Activated naive CD8-positive, alpha-beta T cell treated with anti-CD3 and anti-CD28 coated beads, Interleukin-2, amount 50 U/mL, for 24 hours (primary cell): ENCODE measurements around the gene LARP4B.

Experiments
- ATAC-seq: fragments of 150-1000 bp; cut with Tn5 transposase; one replicate; pipeline ENCODE4 v1.10.0; 2021
- DNase-seq: peaks from one replicate; pipeline ENCODE4 v3.0.0; 2021
- H3K27ac Mint-ChIP-seq: one replicate; pipeline ENCODE4 v1.8.0; 2021; ENCODE audit warnings: mild to moderate bottlenecking, mixed read lengths
- H3K27me3 Mint-ChIP-seq: one replicate; pipeline ENCODE4 v1.8.0; 2021; ENCODE audit warnings: mixed read lengths
- H3K36me3 Mint-ChIP-seq: one replicate; pipeline ENCODE4 v1.8.0; 2021; ENCODE audit warnings: low read depth, mixed read lengths
- H3K4me1 Mint-ChIP-seq: one replicate; pipeline ENCODE4 v1.8.0; 2021; ENCODE audit warnings: mixed read lengths
- H3K4me3 Mint-ChIP-seq: one replicate; pipeline ENCODE4 v1.8.0; 2021; ENCODE audit warnings: mild to moderate bottlenecking, moderate library complexity, mixed read lengths
- H3K9me3 Mint-ChIP-seq: one replicate; pipeline ENCODE4 v1.8.0; 2021; ENCODE audit warnings: mixed read lengths

The LARP4B gene

GRCh38 chr10:785089-785860, 146.2 kb downstream of the LARP4B start:
- Mint-ChIP-seq H3K36me3 (no peaks in the 10 kb centered on the region), H3K4me3 (no peak overlapping the region), H3K27ac (no peak overlapping the region), H3K27me3 (peaks cover 10% of the 10 kb centered on the region), H3K4me1 (no peaks in the 10 kb centered on the region), H3K9me3 (no peaks in the 10 kb centered on the region)
- ATAC-seq (peak; percentile 2), DNase-seq (no peak)

DNA sequence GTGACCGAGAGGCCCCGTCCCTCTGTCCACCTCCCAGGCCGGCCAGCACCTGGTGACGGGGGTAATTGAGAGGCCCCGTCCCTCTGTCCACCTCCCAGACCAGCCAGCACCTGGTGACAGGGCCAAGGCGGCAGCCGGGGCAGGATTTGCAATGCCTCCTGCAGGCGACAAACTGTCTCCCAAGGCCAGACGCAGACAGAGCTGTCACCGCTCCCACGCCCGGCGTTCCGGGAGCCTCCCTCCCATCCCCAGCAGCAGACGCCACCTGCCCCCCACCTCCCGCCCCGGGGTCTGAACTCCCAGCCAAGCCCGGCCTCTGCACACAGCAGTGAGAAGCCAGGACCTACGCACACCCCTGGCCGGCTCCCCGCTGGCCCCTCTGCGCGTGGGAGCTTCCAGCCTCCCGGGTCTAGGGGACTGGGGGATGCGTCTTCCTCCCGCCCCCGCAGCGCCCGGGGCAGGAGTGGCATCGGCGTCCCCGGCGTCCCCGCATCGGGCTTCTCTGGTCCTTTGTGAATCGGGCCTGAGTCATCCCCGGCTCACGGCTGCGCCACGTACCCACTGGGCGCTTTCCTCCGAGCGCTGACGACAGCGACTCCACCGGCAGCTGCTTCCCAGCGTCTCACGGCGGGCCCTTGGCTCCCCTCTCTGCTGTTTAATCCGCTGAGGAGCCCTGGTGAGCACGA, 147.0 kb downstream of the LARP4B start:
- ATAC-seq (peak; percentile 88), DNase-seq (peak; percentile 72)
- peaks cover 10% of the 10 kb centered on the region for H3K27me3 Mint-ChIP-seq

GRCh38 chr10:782751-783648, 148.5 kb downstream of the LARP4B start:
- Mint-ChIP-seq H3K4me1 (no peaks in the 10 kb centered on the region), H3K9me3 (no peaks in the 10 kb centered on the region), H3K36me3 (no peaks in the 10 kb centered on the region), H3K27ac (no peak overlapping the region), H3K27me3 (peaks cover 10% of the 10 kb centered on the region), H3K4me3 (no peak overlapping the region)
- ATAC-seq (no peak), DNase-seq (no peak)

More for the DNA sequence above, 147.0 kb downstream of the LARP4B start:
- Mint-ChIP-seq H3K9me3 (no peaks in the 10 kb centered on the region), H3K4me3 (no peak overlapping the region), H3K27ac (no peak overlapping the region), H3K36me3 (no peaks in the 10 kb centered on the region), H3K4me1 (no peaks in the 10 kb centered on the region)

GRCh38 chr10:780536-781524, 150.7 kb downstream of the LARP4B start:
- Mint-ChIP-seq H3K4me3 (no peak overlapping the region), H3K27ac (no peak overlapping the region), H3K4me1 (no peaks in the 10 kb centered on the region), H3K27me3 (peaks cover 3% of the 10 kb centered on the region), H3K36me3 (no peaks in the 10 kb centered on the region), H3K9me3 (no peaks in the 10 kb centered on the region)
- ATAC-seq: no peak
- no peak for DNase-seq

- no peaks in the 10 kb centered on the region for H3K9me3 Mint-ChIP-seq
- no peaks in the 10 kb centered on the region for H3K36me3 Mint-ChIP-seq
- H3K27ac Mint-ChIP-seq: no peak overlapping the region
- DNase-seq (no peak), ATAC-seq (peak; percentile 13)
- no peaks in the 10 kb centered on the region for H3K27me3 Mint-ChIP-seq
- no peak overlapping the region for H3K4me3 Mint-ChIP-seq
- no peaks in the 10 kb centered on the region for H3K4me1 Mint-ChIP-seq
Observed at GRCh38 chr10:778626-779330, 152.7 kb downstream of the LARP4B start.

DNA sequence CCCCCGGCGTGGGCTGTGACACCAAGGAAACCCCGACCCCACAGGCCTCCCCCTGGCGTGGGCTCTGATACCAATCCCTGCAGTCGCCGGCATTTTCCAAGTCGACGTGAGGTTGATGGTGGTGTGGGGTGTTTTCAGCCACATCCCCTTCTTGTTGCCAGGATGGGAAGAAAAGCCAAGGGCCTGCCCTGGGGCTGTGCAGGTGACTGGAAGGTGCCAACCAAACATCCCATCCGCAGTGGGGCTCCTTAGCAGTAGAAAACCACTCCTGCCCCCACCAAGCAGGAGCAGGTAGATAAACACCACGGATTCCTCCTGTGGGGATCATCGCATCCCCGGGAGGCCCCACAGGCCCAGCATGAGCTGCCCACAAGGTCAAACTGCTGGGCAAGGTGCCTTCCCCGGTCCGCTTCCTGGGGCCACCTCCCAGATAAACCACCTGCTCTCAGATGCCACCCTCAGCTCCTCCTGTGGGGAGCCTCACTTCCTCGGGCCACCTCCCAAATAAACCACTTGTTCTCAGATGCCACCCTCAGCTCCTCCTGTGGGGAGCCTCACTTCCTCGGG, 153.5 kb downstream of the LARP4B start:
- Mint-ChIP-seq H3K4me3 (no peak overlapping the region), H3K27ac (no peak overlapping the region), H3K27me3 (no peaks in the 10 kb centered on the region), H3K36me3 (no peaks in the 10 kb centered on the region), H3K9me3 (no peaks in the 10 kb centered on the region), H3K4me1 (no peaks in the 10 kb centered on the region)
- ATAC-seq (no peak), DNase-seq (no peak)

DNA sequence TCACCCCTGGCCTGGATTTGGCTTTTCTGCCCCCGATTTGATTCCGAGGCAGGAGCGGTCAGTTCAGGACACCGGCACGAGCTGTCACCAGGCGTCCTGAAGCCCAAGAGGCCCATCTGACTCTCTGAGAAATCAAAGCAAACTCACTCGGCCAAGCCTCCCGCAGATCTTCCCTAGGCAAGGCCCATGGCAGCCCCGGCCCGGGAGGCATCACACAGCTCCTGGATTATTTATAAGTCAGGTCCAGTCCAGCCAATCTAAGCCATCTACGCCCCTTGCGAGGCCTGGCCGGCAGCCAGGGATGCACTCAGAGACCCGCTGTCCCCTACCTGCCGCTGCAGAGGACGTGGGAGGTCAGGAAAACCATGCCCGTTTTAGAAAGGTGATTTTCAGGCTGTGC, 154.7 kb downstream of the LARP4B start:
- ATAC-seq: no peak
- no peak overlapping the region for H3K27ac Mint-ChIP-seq
- H3K36me3 Mint-ChIP-seq: no peaks in the 10 kb centered on the region
- H3K4me3 Mint-ChIP-seq: no peak overlapping the region
- H3K27me3 Mint-ChIP-seq: no peaks in the 10 kb centered on the region
- no peaks in the 10 kb centered on the region for H3K4me1 Mint-ChIP-seq
- no peak for DNase-seq
- H3K9me3 Mint-ChIP-seq: no peaks in the 10 kb centered on the region

DNA sequence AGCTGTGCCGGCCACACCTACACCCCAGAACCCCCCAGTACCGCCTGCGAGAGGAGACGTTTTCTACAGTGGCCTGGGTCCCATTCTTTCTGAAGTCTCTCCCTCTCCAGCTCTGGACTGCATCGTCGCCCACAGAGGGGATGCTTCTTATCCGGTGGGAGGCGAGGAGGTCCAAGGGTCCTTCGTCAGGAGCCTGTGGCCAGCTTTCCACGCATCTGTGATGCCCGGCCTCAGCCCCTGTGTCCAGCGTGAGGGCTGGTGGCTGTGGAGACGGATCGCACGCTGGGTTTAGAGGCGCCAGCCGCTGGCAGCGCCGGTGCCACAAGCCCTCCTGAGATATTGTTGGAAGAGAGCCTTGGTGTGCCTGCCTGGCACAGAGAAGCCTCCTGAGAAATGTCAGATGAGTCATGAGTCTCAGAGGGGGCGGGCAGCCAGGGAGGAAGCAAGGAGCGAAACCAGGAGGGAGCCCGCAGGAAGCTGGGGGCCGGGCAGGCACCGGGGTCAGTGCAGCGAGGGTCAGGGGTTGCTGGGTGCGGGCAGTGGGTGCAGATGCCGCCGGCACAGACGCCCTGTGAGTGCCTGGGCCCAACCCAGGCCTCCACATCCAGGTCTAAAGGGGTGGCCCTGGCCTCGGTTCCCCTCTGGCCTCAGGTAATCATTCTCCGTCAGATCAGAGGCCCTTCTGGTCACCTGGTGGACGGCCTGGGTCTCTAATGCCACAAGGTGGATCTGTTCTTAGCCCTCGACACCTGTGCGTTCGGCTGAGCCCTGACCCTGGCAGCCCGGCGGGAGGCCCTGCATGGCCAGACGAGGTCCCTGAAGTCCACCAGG, 156.0 kb downstream of the LARP4B start:
- no peaks in the 10 kb centered on the region for H3K4me1 Mint-ChIP-seq
- H3K4me3 Mint-ChIP-seq: no peak overlapping the region
- H3K27ac Mint-ChIP-seq: no peak overlapping the region
- H3K9me3 Mint-ChIP-seq: no peaks in the 10 kb centered on the region
- no peaks in the 10 kb centered on the region for H3K36me3 Mint-ChIP-seq
- no peak for DNase-seq
- peak; percentile 38 for ATAC-seq
- no peaks in the 10 kb centered on the region for H3K27me3 Mint-ChIP-seq

GRCh38 chr10:774661-775244, 156.8 kb downstream of the LARP4B start:
- Mint-ChIP-seq H3K9me3 (no peaks in the 10 kb centered on the region), H3K27ac (no peak overlapping the region), H3K4me1 (no peaks in the 10 kb centered on the region), H3K27me3 (no peaks in the 10 kb centered on the region), H3K4me3 (no peak overlapping the region), H3K36me3 (no peaks in the 10 kb centered on the region)
- DNase-seq (no peak), ATAC-seq (no peak)

DNA sequence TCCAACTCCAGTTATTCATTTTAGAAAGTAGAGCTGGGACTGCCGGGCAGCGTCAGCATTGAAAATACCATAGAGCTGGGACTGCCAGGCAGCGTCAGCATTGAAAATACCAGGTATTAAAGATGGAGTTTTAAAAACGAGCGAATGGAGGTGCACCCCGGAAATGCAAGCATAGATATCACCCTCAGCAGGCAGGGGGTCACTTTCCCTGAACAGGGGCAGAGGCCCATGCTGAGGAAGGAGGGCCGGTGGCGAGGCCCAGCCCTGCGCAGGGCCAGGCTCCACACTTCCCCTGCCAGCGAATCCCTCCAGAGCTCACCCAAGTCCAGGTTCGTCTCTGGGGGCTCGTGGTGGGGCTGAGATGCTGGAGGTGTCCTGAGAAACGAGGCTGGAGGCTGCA, 157.3 kb downstream of the LARP4B start:
- DNase-seq: no peak
- no peaks in the 10 kb centered on the region for H3K36me3 Mint-ChIP-seq
- H3K27ac Mint-ChIP-seq: no peak overlapping the region
- H3K4me3 Mint-ChIP-seq: no peak overlapping the region
- no peaks in the 10 kb centered on the region for H3K4me1 Mint-ChIP-seq
- no peaks in the 10 kb centered on the region for H3K9me3 Mint-ChIP-seq
- H3K27me3 Mint-ChIP-seq: no peaks in the 10 kb centered on the region
- no peak for ATAC-seq

- DNase-seq: no peak
- ATAC-seq: no peak
- H3K4me3 Mint-ChIP-seq: no peak overlapping the region
- H3K9me3 Mint-ChIP-seq: no peaks in the 10 kb centered on the region
- H3K36me3 Mint-ChIP-seq: no peaks in the 10 kb centered on the region
- H3K4me1 Mint-ChIP-seq: no peaks in the 10 kb centered on the region
- H3K27ac Mint-ChIP-seq: no peak overlapping the region
- H3K27me3 Mint-ChIP-seq: no peaks in the 10 kb centered on the region
Observed at GRCh38 chr10:773562-774161, 157.8 kb downstream of the LARP4B start.

DNA sequence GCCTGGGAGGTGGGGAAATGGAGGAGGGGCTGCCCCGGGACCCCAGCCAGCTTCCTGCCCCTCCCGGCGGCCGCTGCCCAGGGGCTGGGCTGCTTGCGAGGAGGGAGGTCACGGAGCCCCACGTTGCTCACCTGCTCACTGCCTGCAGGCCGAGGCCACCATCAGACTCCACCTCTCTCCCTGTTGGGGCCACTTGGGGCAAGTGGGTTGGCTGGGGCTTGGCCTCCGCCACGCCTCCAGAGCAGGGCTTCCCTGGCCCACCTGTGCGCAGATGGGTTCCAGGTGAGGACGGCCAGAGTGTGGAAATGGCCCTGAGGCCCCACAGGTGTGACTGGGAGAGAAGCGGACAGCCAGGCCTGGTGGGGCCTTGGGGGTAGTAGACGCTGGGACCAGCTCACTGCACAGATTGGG, 159.3 kb downstream of the LARP4B start:
- peaks cover 9% of the 10 kb centered on the region for H3K9me3 Mint-ChIP-seq
- ATAC-seq: no peak
- H3K27me3 Mint-ChIP-seq: no peaks in the 10 kb centered on the region
- H3K36me3 Mint-ChIP-seq: no peaks in the 10 kb centered on the region
- H3K27ac Mint-ChIP-seq: no peak overlapping the region
- DNase-seq: no peak
- no peaks in the 10 kb centered on the region for H3K4me1 Mint-ChIP-seq
- H3K4me3 Mint-ChIP-seq: no peak overlapping the region
